ENCODE results near the gene AK9. TPM values are rescaled to one million over a fixed set of nuclear protein-coding genes. Genes with fewer than 3 reads are reported as not detected.

Gene AK9
- polyA plus RNA-seq, 1 of the 3 experiments (the other 2 are of a cell fraction): 0.76 TPM

DNA sequence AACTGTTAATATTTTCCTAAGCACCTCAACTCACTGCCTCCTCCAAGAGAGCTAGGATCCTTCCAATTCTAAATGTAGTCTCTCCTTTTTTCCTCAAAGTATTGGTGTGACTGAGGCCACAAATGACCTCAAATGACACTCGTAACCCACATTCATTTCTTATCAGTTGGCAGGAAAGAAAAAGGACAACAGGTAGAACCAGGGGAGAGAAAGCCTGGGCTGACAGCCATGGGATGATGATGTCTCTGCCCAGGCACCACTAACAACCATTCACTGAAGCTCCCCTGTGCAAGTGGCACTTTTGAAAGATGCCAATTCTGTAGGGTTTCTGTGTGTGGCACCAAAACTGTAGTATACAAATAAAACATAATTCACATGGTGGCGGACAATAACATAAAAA lies 215.4 kb downstream of the AK9 start:
- TF ChIP-seq NRF1 (IDR thresholded peaks at IDR 0.05; ENCODE audit: low read depth, low read length) (no peak), TAF1 (IDR thresholded peaks at IDR 0.05; ENCODE audit: borderline replicate concordance, low read depth, low read length) (no peak), MXI1 (IDR thresholded peaks at IDR 0.05; ENCODE audit: low read depth, low read length) (no peak), RXRA (IDR thresholded peaks at IDR 0.05; ENCODE audit: borderline replicate concordance, low read depth) (no peak), EZH2phosphoT487 (IDR thresholded peaks at IDR 0.05; ENCODE audit: borderline replicate concordance, low read depth) (no peak), FOSL2 (IDR thresholded peaks at IDR 0.05; ENCODE audit: borderline replicate concordance, low read depth) (no peak), GABPA (IDR thresholded peaks at IDR 0.05; ENCODE audit: low read depth) (no peak), SMC3 (IDR thresholded peaks at IDR 0.05; ENCODE audit: low read depth, low read length) (no peak), TEAD4 (IDR thresholded peaks at IDR 0.05; ENCODE audit: borderline replicate concordance, insufficient read depth) (no peak), POLR2AphosphoS5 (IDR thresholded peaks at IDR 0.05; ENCODE audit: low read depth, low read length) (no peak), MEF2A (IDR thresholded peaks at IDR 0.05; ENCODE audit: borderline replicate concordance, low read depth) (no peak)
- TF ChIP-seq, protein P1, sequence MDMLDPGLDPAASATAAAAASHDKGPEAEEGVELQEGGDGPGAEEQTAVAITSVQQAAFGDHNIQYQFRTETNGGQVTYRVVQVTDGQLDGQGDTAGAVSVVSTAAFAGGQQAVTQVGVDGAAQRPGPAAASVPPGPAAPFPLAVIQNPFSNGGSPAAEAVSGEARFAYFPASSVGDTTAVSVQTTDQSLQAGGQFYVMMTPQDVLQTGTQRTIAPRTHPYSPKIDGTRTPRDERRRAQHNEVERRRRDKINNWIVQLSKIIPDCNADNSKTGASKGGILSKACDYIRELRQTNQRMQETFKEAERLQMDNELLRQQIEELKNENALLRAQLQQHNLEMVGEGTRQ (IDR thresholded peaks at IDR 0.05; ENCODE audit: borderline replicate concordance, low read depth, low read length): no peak
- TF ChIP-seq, protein P2, sequence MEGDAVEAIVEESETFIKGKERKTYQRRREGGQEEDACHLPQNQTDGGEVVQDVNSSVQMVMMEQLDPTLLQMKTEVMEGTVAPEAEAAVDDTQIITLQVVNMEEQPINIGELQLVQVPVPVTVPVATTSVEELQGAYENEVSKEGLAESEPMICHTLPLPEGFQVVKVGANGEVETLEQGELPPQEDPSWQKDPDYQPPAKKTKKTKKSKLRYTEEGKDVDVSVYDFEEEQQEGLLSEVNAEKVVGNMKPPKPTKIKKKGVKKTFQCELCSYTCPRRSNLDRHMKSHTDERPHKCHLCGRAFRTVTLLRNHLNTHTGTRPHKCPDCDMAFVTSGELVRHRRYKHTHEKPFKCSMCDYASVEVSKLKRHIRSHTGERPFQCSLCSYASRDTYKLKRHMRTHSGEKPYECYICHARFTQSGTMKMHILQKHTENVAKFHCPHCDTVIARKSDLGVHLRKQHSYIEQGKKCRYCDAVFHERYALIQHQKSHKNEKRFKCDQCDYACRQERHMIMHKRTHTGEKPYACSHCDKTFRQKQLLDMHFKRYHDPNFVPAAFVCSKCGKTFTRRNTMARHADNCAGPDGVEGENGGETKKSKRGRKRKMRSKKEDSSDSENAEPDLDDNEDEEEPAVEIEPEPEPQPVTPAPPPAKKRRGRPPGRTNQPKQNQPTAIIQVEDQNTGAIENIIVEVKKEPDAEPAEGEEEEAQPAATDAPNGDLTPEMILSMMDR (IDR thresholded peaks at IDR 0.05): no peak
- TF ChIP-seq, protein P3, sequence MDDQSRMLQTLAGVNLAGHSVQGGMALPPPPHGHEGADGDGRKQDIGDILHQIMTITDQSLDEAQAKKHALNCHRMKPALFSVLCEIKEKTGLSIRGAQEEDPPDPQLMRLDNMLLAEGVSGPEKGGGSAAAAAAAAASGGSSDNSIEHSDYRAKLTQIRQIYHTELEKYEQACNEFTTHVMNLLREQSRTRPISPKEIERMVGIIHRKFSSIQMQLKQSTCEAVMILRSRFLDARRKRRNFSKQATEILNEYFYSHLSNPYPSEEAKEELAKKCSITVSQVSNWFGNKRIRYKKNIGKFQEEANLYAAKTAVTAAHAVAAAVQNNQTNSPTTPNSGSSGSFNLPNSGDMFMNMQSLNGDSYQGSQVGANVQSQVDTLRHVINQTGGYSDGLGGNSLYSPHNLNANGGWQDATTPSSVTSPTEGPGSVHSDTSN (IDR thresholded peaks at IDR 0.05): no peak
- Histone ChIP-seq H3F3A (replicated peaks; ENCODE audit: insufficient read depth) (no peaks in the 10 kb centered on the region), H3K79me2 (ENCODE audit: insufficient read depth) (peaks cover 45% of the 10 kb centered on the region), H3K9me3 (no peaks in the 10 kb centered on the region), H3K27me3 (ENCODE audit: insufficient read depth) (no peaks in the 10 kb centered on the region), H3K9me2 (no peaks in the 10 kb centered on the region), H3K4me3 (ENCODE audit: low read depth in 2 of 2, low read length in 1 of 2) (no peak overlapping the region), H3K27ac (ENCODE audit: low read depth in 2 of 2, low read length in 1 of 2) (no peak overlapping the region), H2AFZ (ENCODE audit: low read depth) (no peak overlapping the region), H3K4me1 (ENCODE audit: control insufficient read depth in 1 of 2, insufficient read depth in 2 of 2, low read depth in 1 of 2, low read length in 1 of 2) (peaks cover 0 to 8% of the 10 kb centered on the region in 2 experiments; a peak in 3 of 4 replicates), H4K20me1 (ENCODE audit: insufficient read depth) (peaks cover 12% of the 10 kb centered on the region; the same call in 1 of the 2 replicates), H3K4me2 (no peak overlapping the region), H3K36me3 (replicated peaks in 1 of 2; ENCODE audit: control insufficient read depth in 1 of 2, insufficient read depth in 2 of 2, low read length in 1 of 2) (peaks cover 37 to 52% of the 10 kb centered on the region in 2 experiments), H3K9ac (no peak overlapping the region)
- no peak for DNase-seq
- CTCF ChIA-PET: interaction anchor here (1.1 kb wide), 1 partner anchor 35 kb away, joined by 4 read pairs; the partner anchor contains the start of genes PPIL6 and SMPD2
- POLR2A ChIA-PET: no interaction called here
- WGBS (ENCODE audit: low lambda C conversion rate): 97% methylated on average over 2 of the region's 2 CpGs
